Eye (tissue), 1 donor: ENCODE data around the gene LRRC57.
"Not testable (repeated sequence)": the region's sequence is repeated elsewhere in the genome, so short reads cannot be mapped to it uniquely, and the experiment has no call there.

Source experiments
- DNase-seq: peaks from one replicate; pipeline ENCODE4 v3.0.0-alpha.2; 2015

LRRC57 gene

DNA sequence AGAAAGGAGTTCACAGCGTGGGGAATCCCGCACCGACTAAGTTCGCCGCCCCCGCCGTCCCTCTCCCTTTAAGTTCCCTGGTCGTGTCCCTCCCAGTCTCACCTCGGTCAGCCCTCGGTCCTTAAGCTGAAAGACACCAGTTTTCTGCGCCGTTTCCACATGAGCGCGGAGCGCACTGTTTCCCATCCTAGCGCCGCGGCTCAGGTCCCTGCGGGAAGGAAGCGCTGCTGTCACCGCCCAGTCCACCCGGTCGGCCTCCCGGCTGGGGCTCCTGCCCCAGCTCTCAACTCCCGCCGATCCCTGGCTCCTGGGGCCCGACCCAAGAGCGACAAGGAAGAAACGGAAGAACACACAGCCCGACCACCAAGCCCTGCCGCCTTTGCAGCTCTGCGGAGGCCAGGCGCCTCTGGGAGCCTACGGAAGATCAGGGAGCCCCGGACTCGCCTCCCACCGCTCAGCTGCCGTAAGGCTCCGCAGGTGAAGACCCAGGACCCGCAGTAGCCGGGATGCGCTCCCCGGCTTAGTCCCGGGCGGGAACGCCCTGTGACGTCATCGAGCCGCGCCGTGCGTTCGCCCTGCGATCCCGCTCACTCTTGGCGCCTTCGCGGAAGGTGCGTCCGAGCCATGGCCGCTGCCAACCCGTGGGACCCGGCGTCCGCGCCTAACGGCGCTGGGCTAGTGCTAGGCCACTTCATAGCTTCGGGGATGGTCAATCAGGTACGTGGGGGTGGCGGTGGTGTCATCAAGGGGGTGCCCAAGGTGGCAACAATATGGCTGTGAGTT is at the start of gene LRRC57, which contains the start of gene HAUS2:
TSS of gene LRRC57 (minus strand) at position 545 of the 783 bp plus-strand sequence. CDS start at position 186, 359 bp downstream.
TSS of gene HAUS2 (plus strand) at position 590 of the 783 bp plus-strand sequence. CDS start at position 625, 35 bp downstream.
- DNase-seq: peak; percentile 97

DNA sequence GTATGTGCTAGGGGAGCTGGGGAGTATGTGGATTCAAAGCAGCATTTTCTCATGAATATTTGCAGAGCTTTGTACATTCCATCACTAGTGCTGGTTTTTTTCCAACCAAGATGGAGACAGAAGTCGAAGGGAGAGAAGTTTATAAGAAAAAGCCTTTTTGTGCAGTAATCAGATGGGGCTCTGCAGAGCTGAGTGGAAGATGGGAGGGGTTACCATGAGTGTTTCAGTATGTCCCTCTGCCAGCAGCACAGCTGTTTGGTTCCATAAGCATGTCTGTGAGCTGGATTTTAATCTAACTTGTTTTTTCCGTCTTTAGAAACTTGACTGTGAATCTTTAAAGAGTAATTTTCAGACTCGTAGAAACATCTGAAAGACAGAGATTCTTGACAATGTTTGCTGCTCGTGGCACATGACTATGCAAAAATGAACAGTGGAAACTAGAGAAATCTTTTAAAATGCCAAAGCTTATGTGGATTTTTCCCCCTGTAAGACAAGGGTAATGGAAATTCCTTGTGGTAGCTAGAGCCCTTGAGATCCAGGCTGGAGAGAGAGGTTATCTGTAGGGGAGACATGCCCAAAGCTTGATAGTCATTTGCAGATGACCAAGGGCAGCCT is 47.1 kb upstream of the LRRC57 start:
- DNase-seq: peak; percentile 63

DNA sequence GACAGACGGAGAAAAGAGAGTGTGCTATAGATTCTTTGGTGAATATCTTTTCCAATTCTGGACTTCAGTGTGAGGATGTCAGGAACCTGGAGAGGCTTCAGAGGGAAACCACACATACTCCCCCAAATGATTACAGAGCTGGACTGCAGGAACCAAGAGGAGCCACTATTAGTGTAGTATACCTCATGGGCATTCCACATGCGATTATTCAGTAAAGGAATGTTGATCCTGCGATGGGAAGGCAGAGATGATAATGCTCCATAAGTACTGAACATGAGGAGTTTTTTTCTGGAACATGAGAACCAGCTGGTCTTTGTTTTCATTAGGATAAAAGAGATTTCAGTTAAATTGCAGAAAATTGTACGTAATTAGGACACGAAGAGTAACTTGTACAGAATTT is 45.5 kb upstream of the LRRC57 start:
- no peak for DNase-seq

DNA sequence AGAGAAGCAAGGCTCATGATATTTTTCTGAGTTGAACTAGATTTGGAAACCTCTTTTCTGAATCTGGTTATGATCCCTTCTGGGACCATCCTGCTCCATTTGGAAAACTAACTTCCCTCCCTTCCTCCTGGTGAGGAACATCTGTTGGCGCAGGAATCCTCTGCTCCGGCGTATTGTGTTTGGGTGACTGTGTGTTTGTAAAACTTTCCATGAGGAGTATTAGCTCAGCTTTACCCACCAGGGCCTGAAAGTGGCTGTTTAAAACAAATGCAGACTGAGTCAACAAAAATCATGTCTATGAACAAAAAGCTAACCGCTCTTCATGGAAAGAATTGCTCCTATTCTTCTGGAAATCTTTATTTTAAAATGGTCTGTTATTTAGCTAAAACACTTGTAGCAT is 44.5 kb upstream of the LRRC57 start:
- no peak for DNase-seq

DNA sequence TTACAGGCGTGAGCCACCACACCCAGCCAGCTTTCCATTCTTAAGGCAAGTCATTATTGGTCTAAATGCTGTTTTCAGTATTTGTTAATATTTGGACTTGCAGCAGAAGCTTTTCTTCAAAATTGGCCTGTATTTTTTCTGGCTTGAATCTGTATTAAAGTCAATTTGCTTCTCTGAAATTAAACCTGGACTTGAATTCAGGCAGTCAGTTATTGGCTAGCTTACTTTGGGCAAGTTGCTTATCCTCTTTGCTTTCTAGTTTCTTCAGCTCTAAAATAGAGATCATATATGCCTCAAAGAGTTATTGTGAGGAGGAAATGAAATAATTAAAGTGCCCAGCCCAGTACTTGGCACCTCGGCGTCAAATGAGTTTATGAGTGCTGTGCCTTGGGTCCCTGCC is 44.1 kb upstream of the LRRC57 start:
- DNase-seq: no peak

DNA sequence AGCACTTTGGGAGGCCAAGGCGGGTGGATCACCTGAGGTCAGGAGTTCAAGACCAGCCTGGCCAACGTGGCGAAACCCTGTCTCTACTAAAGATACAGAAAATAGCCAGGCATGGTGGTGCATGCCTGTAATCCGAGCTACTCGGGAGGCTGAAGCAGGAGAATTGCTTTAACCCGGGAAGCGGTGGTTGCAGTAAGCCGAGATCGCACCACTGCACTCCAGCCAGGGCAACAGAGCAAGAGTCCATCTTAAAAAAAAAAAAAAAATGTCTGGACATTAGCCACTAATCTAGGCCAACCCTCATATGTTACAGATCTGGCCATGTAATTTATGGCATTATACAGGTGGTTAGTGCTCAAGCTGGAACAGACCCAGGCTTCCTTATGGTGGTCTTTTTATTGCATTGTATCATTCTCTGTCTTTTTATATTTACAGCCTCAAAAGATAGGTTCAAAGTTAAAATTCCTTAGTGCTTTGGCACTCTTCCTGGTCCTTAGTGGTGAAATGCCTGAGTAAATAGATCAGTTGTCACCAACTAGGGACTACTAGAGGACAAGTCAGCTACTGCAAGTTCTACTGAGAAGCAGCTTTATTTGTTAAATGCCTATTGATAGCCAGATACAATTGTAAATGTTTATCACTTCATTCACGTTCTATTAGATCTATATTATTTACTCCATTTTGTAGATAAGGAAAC is 42.8 kb upstream of the LRRC57 start:
- DNase-seq: no peak

DNA sequence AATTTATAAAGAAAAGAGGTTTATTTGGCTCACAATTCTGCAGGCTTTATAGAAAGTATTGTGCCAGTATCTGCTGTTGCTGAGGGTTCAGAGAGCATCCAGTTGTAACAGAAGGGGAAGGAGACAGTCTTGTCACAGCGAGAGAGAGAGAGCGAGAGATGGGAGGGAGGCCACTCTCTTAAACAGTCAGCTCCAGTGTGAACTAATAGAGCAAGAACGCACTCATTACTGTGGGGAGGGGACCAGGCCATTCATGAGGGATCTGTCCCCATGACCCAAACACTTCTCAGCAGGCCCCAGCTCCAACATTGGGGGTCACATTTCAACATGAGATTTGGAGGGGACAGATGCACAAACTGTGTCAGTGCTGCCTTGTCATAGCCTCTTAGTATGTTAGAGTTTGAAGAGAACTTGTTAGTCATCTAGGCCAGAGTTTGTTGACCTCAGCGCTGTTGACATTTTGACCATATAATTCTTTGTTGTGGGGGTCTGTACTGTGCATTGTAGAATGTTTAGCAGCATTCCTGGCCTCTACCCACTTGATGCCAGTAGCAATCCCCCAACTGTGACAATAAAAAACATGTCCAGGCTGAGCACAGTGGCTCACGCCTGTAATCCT is 42.1 kb upstream of the LRRC57 start:
- DNase-seq: no peak

DNA sequence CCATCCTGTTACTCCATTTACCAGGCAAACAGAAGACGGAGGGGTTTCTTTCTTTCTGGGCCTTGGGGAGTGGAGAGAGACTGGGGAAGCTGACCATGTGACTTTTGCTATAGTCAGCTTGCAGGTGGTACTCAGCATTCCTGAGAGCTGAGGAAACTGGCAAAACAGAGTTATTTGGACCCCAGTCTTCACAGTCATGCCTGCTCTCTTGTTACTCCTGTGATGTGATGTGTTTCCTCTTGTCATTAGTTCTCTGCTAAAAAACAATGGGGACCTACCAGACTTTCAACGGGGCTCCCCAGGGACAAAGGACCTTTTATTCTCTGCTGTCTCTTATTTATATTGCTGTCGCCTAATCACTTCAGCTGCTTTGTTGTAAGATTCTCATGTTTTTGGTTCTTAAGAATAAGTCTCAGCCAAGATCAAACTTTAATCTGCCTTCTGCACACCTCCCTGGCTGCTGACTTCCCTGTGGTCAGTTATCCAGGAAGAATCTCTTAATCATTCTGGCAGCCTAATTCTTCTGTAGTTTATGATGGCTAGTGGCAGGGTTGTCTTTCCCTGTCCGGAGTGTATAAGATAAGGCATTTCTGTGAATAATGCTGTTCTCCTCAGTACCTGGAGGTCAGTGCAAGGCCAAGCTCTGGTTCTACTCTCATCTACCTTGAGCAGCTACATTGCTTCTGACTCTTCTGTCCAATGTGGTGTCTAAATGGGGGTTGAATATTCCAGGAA is 35.6 kb upstream of the LRRC57 start:
- peak; percentile 64 for DNase-seq

DNA sequence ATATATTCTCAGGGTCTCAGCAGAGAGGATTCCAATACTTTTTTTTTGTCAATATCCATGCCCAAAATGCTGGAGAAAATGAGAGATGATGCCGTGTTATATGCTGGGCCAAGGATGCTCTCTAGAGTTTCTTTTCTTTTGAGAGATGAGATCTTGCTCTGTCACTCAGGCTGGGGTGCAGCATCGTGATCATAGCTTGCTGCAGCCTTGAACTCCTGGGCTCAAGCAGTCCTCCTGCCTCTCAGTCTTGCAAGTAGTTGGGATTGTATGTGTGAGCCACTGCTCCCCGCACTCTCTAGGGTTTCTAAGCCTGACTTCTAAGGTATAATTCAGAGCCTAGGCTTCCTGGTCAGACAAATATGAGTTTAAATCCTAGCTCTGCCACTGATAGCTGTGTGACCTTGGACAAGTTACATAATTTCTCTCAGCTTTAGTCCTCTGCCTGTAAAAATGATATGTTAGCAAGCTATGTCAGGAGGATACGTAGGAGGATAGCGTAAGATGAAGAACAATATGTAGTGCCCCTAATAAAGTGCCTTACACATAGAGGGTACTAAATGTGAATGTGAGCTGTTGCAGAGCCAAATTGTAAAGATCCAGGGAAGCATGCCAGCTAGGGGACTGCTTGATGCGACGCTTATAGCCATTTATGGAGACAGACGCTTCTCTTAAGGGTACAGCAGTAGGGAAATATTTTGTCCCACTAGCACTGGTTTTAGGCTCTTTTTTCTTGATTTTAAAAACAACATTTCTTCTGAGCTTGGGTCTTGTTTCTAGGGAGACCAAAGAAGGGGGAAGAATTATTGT is 34.2 kb upstream of the LRRC57 start:
- no peak for DNase-seq

DNA sequence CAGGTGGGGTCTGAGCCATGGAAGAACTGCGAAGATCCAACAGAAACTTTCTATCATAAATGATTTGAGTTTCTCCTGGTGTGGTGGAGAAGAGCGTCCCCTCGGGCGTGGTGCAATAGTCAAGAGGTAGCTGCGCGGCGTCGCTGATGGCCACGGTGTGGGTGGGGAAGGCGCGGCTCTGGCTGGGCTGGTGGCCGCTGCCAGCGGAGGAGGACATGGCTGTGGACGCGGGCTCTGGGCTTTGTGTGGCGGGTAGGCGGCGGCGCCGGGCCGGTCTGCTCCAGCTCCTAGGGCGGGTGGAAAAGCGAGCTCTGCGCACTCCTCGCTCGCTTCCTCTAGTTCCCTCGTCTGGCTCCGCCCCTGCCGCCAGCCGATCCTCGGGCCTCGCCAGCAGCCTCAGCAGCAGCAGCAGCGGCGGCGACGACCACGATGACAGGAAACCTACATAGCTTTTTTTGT is 32.7 kb upstream of the LRRC57 start:
- DNase-seq: peak; percentile 92

DNA sequence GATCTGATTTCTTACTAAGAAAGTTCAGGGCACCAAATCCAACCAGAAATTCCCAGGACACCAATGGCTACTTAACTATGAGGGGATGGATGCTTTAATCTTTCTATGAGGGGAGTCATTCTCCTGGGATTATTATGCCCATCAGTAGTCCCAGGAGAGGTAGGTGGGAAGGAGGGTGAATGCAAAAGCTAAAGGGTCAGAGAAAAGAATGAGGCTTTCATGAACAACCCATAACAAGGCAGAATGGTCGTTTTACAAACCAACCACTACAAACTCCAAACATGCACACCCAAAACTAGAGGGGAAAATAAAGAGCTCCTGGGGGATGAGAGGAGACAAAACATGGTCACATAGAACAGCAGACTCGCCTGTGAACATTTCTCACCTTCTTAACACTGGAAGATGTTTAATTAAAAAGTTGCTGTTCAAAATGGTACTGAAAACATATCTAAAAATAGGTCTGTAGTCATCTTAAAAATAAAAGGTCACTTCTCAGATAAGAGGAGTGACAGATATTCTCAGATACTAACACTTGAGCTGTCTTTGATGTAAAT is 30.5 kb upstream of the LRRC57 start:
- no peak for DNase-seq

DNA sequence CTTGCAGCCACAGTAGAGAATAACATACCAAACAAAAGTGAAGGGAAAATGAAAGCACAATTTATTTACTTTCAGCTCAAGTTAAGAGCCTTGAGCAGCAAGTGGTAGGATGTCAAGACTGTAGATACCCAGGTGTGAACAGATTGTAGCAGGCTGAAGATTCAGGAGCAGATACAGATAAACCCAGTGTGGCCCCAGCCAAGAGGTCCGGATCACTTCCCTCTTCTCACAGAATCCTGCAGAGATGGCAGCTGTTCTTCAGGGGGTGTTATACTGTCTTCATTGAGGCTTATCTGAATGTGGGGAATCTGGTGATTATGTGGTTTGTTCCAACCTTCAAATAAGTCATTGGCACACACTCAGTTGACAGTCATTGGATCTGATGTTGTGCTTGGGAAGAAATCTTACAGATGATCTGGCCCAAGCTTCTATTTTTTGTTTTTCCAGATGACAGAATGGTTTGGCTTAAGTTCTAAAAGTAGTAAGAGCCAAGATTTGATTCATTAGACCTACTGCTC is 29.0 kb upstream of the LRRC57 start:
- peak; percentile 67 for DNase-seq

DNA sequence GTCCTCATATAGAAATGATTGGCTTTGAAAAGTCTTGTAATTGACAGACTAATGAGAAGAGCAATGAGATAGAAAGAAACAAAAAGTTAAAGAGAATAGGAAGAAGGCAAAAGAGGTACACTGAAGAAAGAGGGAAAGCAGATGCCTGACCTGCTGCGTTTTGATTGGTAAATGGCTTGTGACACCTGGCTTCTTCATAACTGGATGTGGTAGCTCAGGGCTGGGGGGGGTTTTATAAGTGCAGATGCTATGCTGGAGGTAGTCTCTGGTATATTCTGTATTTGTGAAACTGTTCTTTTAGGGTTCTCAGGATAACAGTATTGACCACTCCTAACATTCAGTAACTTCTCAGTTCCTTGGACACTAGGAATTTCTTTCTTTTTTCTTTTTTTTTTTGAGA is 28.2 kb upstream of the LRRC57 start:
- DNase-seq: no peak

DNA sequence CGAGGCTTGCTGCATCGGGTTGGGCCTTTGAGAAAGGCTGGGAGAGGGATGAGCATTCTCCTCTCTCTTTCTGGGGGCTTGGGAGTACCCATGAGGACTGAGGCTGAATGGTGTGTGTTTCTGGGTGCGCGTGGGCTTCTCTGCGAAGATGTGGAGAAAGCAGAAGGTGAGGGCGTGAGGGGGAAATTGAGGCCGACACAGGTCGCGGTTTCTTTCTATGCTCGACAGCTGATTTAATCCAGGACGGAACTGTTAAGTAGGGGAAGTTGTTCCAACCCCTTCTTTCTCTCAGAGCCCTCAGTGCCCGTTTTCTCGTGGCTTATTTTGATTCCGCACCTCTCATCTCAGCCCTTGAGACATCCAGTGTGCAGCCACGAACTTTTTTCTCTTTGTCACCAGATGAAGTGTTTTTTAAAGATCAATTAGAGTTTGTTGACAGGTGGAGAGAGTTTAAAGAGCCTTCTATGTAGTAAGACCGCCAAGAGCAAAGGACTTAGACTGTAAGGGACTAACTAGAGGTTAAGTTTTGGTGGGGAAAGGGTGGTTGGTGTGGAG is 27.5 kb upstream of the LRRC57 start:
- DNase-seq: no peak

DNA sequence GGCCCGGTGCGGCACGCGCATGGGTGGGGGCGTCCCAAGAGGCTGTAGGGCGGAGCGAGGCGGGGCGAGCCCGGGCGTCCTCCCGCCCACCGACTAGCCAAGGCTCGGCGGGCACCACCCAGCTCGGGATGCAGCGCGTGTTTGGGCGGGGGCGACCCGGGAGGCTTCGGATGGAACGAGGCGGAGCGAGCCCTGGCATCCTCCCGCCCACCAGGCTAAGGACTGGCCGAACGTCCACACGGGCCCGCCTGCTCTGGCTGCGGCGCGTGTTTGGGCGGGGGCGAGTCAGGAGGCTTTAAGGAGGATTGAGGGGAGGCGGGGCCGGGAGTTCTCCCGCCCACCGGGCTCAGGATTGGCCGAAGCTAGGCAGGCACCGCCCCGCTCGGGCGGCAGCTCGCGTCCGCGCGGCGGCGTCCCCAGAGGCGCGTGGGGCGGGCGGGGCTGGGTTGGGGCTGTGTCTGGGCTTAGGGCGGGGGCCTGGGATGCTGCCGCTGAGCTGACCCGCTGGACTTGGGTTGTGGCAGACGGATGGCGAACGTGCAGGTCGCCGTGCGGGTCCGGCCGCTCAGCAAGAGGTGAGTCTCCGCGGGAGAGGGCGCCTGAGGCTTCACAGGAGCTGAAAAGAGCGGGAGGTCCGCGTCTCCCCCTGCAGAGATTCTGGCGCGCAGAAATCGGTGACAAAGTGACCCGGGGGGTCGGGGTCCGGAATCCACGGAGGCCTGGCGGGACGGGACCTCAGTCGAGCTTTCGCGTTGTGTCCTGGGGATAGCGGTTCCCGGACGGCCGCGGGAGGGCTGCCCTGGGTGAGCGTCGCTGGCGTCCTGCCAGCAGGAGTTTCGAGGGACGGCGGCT is 26.8 kb upstream of the LRRC57 start, which contains the start of gene STARD9:
TSS of gene STARD9 (plus strand) at position 419 of the 852 bp plus-strand sequence. CDS start at position 529, 110 bp downstream.
- DNase-seq: peak; percentile 99

DNA sequence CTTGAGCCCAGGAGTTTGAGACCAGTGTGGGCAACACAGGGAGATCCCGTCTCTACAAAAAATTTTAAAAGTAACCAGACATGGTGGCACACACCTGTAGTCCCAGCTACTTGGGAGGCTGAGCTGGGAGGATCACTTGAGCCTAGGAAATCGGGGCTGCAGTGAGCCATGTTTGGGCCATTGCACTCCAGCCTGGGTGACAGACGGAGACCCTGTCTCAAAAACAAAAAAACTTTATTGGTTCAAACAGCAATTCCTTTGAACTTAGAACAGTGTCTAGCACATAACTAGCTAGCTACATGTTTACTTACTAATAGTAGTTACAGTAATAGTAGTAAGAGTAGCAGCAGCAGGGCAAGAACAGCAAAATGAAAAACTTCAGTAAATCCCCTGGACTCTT is 10.1 kb upstream of the LRRC57 start:
- DNase-seq: no peak

DNA sequence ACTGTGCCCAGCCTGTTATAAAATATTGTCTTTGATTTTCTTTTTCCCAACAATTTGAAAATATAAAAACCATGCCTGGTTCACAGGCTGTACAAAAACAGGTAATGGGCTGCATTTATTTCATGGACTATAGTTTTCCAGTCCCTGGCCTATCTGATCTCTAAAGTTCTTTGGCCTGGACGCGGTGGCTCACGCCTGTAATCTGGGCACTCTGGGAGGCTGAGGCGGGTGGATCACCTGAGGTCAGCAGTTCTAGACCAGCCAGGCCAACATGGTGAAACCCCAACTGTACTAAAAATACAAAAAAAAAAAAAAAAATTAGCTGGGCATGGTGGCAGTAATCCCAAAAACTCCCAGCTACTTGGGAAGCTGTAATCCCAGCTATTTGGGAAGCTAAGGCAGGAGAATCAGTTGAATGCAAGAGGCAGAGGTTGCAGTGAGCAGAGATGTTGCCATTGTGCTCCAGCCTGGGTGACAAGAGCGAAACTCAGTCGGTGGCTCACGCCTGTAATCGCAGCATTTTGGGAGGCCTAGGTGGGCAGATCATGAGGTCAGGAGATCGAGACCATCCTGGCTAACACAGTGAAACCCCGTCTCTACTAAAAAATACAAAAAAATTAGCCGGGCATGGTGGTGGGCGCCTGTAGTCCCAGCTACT is 8.1 kb upstream of the LRRC57 start:
- DNase-seq: not testable (repeated sequence)

DNA sequence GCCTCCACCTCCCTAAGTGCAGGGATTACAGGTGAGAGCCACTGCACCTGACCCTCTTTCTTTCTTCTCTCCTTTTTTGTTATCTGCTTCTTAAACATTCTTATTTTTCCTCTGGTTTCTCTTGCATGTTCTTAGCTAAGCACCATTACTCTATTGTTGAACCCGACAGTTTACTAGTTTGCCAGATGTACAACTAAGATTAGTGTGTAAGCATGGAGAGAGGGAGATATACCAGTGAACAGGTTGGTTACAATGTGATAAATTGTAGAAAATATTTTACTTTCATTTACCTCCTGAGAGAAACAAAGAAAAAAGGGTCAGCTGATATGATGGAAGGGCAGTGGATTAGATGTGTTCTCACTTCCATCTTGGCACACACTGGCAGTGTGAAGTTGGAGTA is 5.0 kb upstream of the LRRC57 start:
- DNase-seq: no peak
